H9 (cell line): ENCODE results near the gene SNRPB2. TPM values are rescaled to one million over a fixed set of nuclear protein-coding genes. Genes with fewer than 3 reads are reported as not detected.

Experiments used
- DNase-seq: peaks from one replicate; pipeline ENCODE4 v3.0.0-alpha.2; 2017
- H2AFZ ChIP-seq: one replicate; pipeline ENCODE4 v1.6.1; 2013; ENCODE audit warnings: mild to moderate bottlenecking, low read length, control low read depth, moderate library complexity
- H2AK5ac ChIP-seq: 2 replicates; pipeline ENCODE4 v1.6.1; 2013; ENCODE audit warnings: low read length, control low read depth, mixed read lengths; ENCODE audit not compliant: insufficient read length
- H2BK120ac ChIP-seq: one replicate; pipeline ENCODE4 v1.6.1; 2013; ENCODE audit warnings: low read depth, mild to moderate bottlenecking, low read length, control low read depth, inconsistent platforms; ENCODE audit not compliant: poor library complexity, severe bottlenecking
- H2BK12ac ChIP-seq: 2 replicates; pipeline ENCODE4 v1.6.1; 2013; ENCODE audit warnings: low read length, control low read depth, mixed read lengths, low read depth; ENCODE audit not compliant: insufficient read length
- H2BK15ac ChIP-seq: 2 replicates; pipeline ENCODE4 v1.6.1; 2013; ENCODE audit warnings: low read depth, low read length, control low read depth
- H2BK20ac ChIP-seq: one replicate; pipeline ENCODE4 v1.6.1; 2013; ENCODE audit warnings: low read depth, mild to moderate bottlenecking, low read length, control low read depth, inconsistent platforms; ENCODE audit not compliant: poor library complexity, severe bottlenecking
- H2BK5ac ChIP-seq: 2 replicates; pipeline ENCODE4 v1.6.1; 2013; ENCODE audit warnings: low read length, control low read depth, mixed read lengths; ENCODE audit not compliant: insufficient read length
- H3K14ac ChIP-seq: 2 replicates; pipeline ENCODE4 v1.6.1; 2013; ENCODE audit warnings: low read length, control low read depth; ENCODE audit not compliant: insufficient read depth
- H3K18ac ChIP-seq: 2 replicates; pipeline ENCODE4 v1.6.1; 2013; ENCODE audit warnings: low read depth, mild to moderate bottlenecking, mixed read lengths, low read length, control low read depth; ENCODE audit not compliant: insufficient read length
- H3K23ac ChIP-seq: 2 replicates; pipeline ENCODE4 v1.6.1; 2013; ENCODE audit warnings: low read length, control low read depth, mixed read lengths, low read depth; ENCODE audit not compliant: insufficient read length
- H3K23me2 ChIP-seq: 2 replicates; pipeline ENCODE4 v1.6.1; 2013; ENCODE audit warnings: low read depth, mild to moderate bottlenecking, mixed read lengths, low read length, control low read depth; ENCODE audit not compliant: insufficient read length, poor library complexity, severe bottlenecking
- H3K27ac ChIP-seq: 2 replicates; pipeline ENCODE4 v1.5.1; 2013; ENCODE audit warnings: low read length, control low read depth, mixed read lengths, low read depth; ENCODE audit not compliant: insufficient read length
- H3K27me3 ChIP-seq: 2 replicates; pipeline ENCODE4 v1.6.1; 2013; ENCODE audit warnings: low read length, control low read depth, inconsistent platforms; ENCODE audit not compliant: insufficient read depth
- H3K4ac ChIP-seq: 2 replicates; pipeline ENCODE4 v1.6.1; 2013; ENCODE audit warnings: low read depth, mild to moderate bottlenecking, control low read depth, inconsistent platforms, low read length, moderate library complexity
- H3K4me1 ChIP-seq: 2 replicates; pipeline ENCODE4 v1.6.1; 2013; ENCODE audit warnings: low read length, control low read depth, inconsistent platforms; ENCODE audit not compliant: insufficient read depth
- H3K4me2 ChIP-seq: 2 replicates; pipeline ENCODE4 v1.6.1; 2013; ENCODE audit warnings: low read length, control low read depth, mixed read lengths; ENCODE audit not compliant: insufficient read length, insufficient read depth
- H3K56ac ChIP-seq: 2 replicates; pipeline ENCODE4 v1.6.1; 2013; ENCODE audit warnings: low read depth, mild to moderate bottlenecking, mixed read lengths, low read length, control low read depth; ENCODE audit not compliant: insufficient read length
- H3K79me1 ChIP-seq: 2 replicates; pipeline ENCODE4 v1.6.1; 2013; ENCODE audit warnings: low read depth, mild to moderate bottlenecking, moderate library complexity, low read length, control low read depth, inconsistent platforms; ENCODE audit not compliant: insufficient read depth, poor library complexity, severe bottlenecking
- H3K79me2 ChIP-seq: 2 replicates; pipeline ENCODE4 v1.6.1; 2013; ENCODE audit warnings: low read length, control low read depth, inconsistent platforms; ENCODE audit not compliant: insufficient read depth
- H3K9ac ChIP-seq: 2 replicates; pipeline ENCODE4 v1.6.1; 2013; ENCODE audit warnings: low read length, control low read depth, mixed read lengths; ENCODE audit not compliant: insufficient read length; ENCODE audit errors: extremely low read depth
- H3K9me3 ChIP-seq: one replicate; pipeline ENCODE4 v1.6.1; 2013; ENCODE audit warnings: low read depth, low read length, inconsistent platforms; ENCODE audit not compliant: control insufficient read depth
- H3T11ph ChIP-seq: one replicate; pipeline ENCODE4 v1.6.1; 2013; ENCODE audit warnings: mild to moderate bottlenecking, low read length, control low read depth, inconsistent platforms
- H4K20me1 ChIP-seq: one replicate; pipeline ENCODE4 v1.6.1; 2013; ENCODE audit not compliant: control insufficient read depth, insufficient read length, insufficient read depth
- H4K5ac ChIP-seq: 2 replicates; pipeline ENCODE4 v1.6.1; 2013; ENCODE audit warnings: low read depth, mild to moderate bottlenecking, mixed read lengths, low read length, control low read depth; ENCODE audit not compliant: insufficient read length
- H4K8ac ChIP-seq: replicated peaks from 2 replicates; pipeline ENCODE4 v1.6.1; 2013; ENCODE audit warnings: low read length, control low read depth, mixed read lengths, low read depth; ENCODE audit not compliant: insufficient read length
- H4K91ac ChIP-seq: 2 replicates; pipeline ENCODE4 v1.6.1; 2013; ENCODE audit warnings: low read depth, mild to moderate bottlenecking, moderate library complexity, mixed read lengths, low read length, control low read depth; ENCODE audit not compliant: insufficient read length
- H3K27ac Mint-ChIP-seq, 3 experiments: 2 replicates in 2 of 3; 3 replicates in 1 of 3; pipeline ENCODE4 v1.8.0; 2020 to 2021; ENCODE audit warnings: mixed read lengths in 3 of 3, mild to moderate bottlenecking in 1 of 3, moderate library complexity in 1 of 3
- H3K27me3 Mint-ChIP-seq: 2 replicates; pipeline ENCODE4 v1.8.0; 2021; ENCODE audit warnings: low read depth, mild to moderate bottlenecking, moderate library complexity, mixed read lengths
- H3K36me3 Mint-ChIP-seq, 3 experiments: 2 replicates in 2 of 3; 3 replicates in 1 of 3; pipeline ENCODE4 v1.8.0; 2020 to 2021; ENCODE audit warnings: low read depth in 3 of 3, mixed read lengths in 3 of 3; ENCODE audit not compliant: insufficient read depth in 1 of 3
- H3K4me1 Mint-ChIP-seq, 2 experiments: 2 replicates each; pipeline ENCODE4 v1.8.0; 2020; ENCODE audit warnings: mixed read lengths in 2 of 2
- H3K4me3 Mint-ChIP-seq, 2 experiments: 2 replicates in 1 of 2; 3 replicates in 1 of 2; pipeline ENCODE4 v1.8.0; 2020 to 2021; ENCODE audit warnings: mild to moderate bottlenecking in 2 of 2, mixed read lengths in 2 of 2, moderate library complexity in 1 of 2
- H3K9me3 Mint-ChIP-seq, 2 experiments: 2 replicates in 1 of 2; 3 replicates in 1 of 2; pipeline ENCODE4 v1.8.0; 2020; ENCODE audit warnings: mild to moderate bottlenecking in 2 of 2, mixed read lengths in 2 of 2, moderate library complexity in 1 of 2
- CTCF ChIP-seq: fragments of 200-600 bp; sonication (generic); conservative IDR thresholded peaks from 3 replicates; pipeline ENCODE4 v1.8.0; 2021; ENCODE audit warnings: antibody characterized with exemption, mild to moderate bottlenecking
- WGBS: extraction: QIAGEN DNeasy Blood & Tissue Kit; methylation state at CpG from one replicate; pipeline ENCODE4 v1.1.7; 2013; ENCODE audit warnings: missing lambda C conversion rate, low lambda C conversion rate, mixed read lengths; ENCODE audit not compliant: insufficient read length; ENCODE audit errors: extremely low coverage; 5-methylcytosine and 5-hydroxymethylcytosine counted together
- total RNA-seq: library from RNA; stranded (reverse); gene quantifications from 2 replicates; pipeline ENCODE4 v1.2.1, GENCODE V29; 2021

The SNRPB2 gene
- total RNA-seq, 1 experiment from 2014 or later, result 93.2 TPM

DNA sequence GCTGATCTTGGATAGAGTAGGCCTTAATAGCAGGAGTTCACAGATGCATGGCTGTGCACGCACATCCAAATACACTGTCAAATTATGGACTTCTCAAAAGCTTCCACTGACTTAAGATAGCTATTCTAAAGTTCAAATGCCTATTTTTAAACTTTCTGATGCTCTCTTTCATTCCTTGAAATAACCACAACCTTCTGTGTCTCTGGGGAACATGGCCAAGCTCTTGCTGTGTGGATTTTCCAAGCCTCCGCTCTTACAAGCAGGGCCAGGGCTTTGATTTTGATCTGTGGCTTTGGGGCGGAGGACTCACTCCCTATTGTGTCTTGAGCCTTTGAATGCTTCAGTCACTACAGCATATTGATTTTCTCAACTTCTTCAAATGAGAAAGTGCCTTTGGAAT is 35.7 kb upstream of the SNRPB2 start:
- H4K20me1 ChIP-seq, result no peaks in the 10 kb centered on the region
- no peak overlapping the region for H3K4me3 Mint-ChIP-seq
- H2BK15ac ChIP-seq, result no peak overlapping the region
- no peak overlapping the region for H3K4ac ChIP-seq
- H2AFZ ChIP-seq, result no peak overlapping the region
- H2BK5ac ChIP-seq, result no peak overlapping the region
- H3K27ac Mint-ChIP-seq, result no peak overlapping the region
- no peak overlapping the region for H3K14ac ChIP-seq
- H3T11ph ChIP-seq, result no peak overlapping the region
- H2BK20ac ChIP-seq, result no peak overlapping the region
- H3K79me2 ChIP-seq, result no peaks in the 10 kb centered on the region
- H4K5ac ChIP-seq, result no peak overlapping the region
- no peaks in the 10 kb centered on the region for H3K79me1 ChIP-seq
- H3K18ac ChIP-seq, result no peak overlapping the region
- no peaks in the 10 kb centered on the region for H3K36me3 Mint-ChIP-seq
- no peak overlapping the region for H4K91ac ChIP-seq
- no peak overlapping the region for H3K4me2 ChIP-seq
- no peak for DNase-seq
- H3K4me1 ChIP-seq, result no peaks in the 10 kb centered on the region
- H3K27me3 ChIP-seq, result no peaks in the 10 kb centered on the region
- H2BK120ac ChIP-seq, result no peak overlapping the region
- H3K4me1 Mint-ChIP-seq, result no peaks in the 10 kb centered on the region
- H3K27ac ChIP-seq, result no peak overlapping the region
- no peak for TF ChIP-seq CTCF
- no peaks in the 10 kb centered on the region for H3K9me3 ChIP-seq
- H3K23ac ChIP-seq, result no peak overlapping the region
- H3K9ac ChIP-seq, result no peak overlapping the region
- no peak overlapping the region for H2AK5ac ChIP-seq
- no peaks in the 10 kb centered on the region for H3K23me2 ChIP-seq
- H3K27me3 Mint-ChIP-seq, result peaks cover 1% of the 10 kb centered on the region
- no CpG with 5 or more reads among the region's 3 CpGs for WGBS
- no peak overlapping the region for H2BK12ac ChIP-seq
- no peak overlapping the region for H3K56ac ChIP-seq
- H3K9me3 Mint-ChIP-seq, result no peaks in the 10 kb centered on the region
- no peak overlapping the region for H4K8ac ChIP-seq
